GM23248 (cell line): ENCODE data around the gene MEG3.

ENCODE experiments used
- EZH2 ChIP-seq: fragments of 200-600 bp; sonication (generic); IDR thresholded peaks from 2 replicates; pipeline ENCODE4 v1.6.1; 2018; ENCODE audit warnings: antibody characterized with exemption, mild to moderate bottlenecking; ENCODE audit not compliant: insufficient read depth, poor library complexity, severe bottlenecking
- EZH2phosphoT487 ChIP-seq: fragments of 200-600 bp; sonication (generic); IDR thresholded peaks from 2 replicates; pipeline ENCODE4 v1.6.1; 2018; ENCODE audit warnings: antibody characterized with exemption, moderate library complexity, mild to moderate bottlenecking, low read depth; ENCODE audit not compliant: insufficient read depth

DNA sequence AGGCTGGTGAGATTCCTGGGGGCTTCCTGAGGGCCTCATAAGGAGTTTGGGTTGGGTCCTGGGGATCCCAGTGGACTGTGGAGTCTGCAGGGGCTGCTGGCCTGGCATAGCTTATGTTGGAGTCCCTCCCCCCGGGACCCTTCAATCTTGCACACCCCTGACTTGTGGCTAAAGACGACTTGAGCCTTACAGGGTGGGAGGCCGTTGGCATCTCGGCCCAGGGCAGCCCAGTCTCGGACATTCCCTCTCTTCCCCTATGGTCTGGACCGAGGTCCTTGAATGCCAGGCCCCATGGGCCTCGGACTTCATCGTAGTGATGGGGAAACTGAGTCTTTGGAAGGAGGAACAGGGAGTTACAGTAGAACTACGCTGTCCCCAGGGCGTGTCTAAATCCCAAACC, 65.1 kb downstream of the MEG3 start:
- no peak for TF ChIP-seq EZH2
- TF ChIP-seq EZH2phosphoT487: no peak
